SK-N-SH (cell line): Measurements from ENCODE around the gene ZFYVE27. TPM values are rescaled to one million over a fixed set of nuclear protein-coding genes. Genes with fewer than 3 reads are reported as not detected.

Experiments
- CTCF ChIA-PET: fragments of 300-600, 350-600 bp; formaldehyde crosslinking; extraction: SDS; loops from one replicate; lab custom pipeline; 2021; lab: Yijun Ruan, JAX
- POLR2A ChIA-PET: fragments of 350-600 bp; sonication (Branson Sonifier 250); formaldehyde crosslinking; extraction: SDS; loops from one replicate; lab custom pipeline; 2020; ENCODE audit warnings: antibody characterized with exemption, inconsistent platforms; lab: Yijun Ruan, JAX
- DNase-seq: peaks from one replicate; pipeline ENCODE4 v3.0.0; 2012
- H2AFZ ChIP-seq: fragments of 200-600 bp; sonication (generic); 2 replicates; pipeline ENCODE4 v1.8.1; 2016; ENCODE audit warnings: antibody characterized with exemption, mild to moderate bottlenecking, low read depth
- H3F3A ChIP-seq: fragments of 200-600 bp; sonication (generic); replicated peaks from 2 replicates; pipeline ENCODE3; 2016; ENCODE audit warnings: antibody characterized with exemption, mild to moderate bottlenecking; ENCODE audit not compliant: insufficient read depth
- H3K27ac ChIP-seq, 2 experiments: fragments of 200-500 bp in 1 of 2; fragments of 200-600 bp in 1 of 2; sonication (Bioruptor generic) in 1 of 2; sonication (generic), shearing (Covaris generic) in 1 of 2; 2 replicates each; pipeline versions ENCODE4 v1.5.1 to v1.6.1; 2014 to 2016; ENCODE audit warnings: low read depth in 2 of 2, inconsistent platforms in 1 of 2, low read length in 1 of 2, mild to moderate bottlenecking in 1 of 2, mixed read lengths in 1 of 2
- H3K27me3 ChIP-seq: fragments of 200-600 bp; sonication (generic), shearing (Covaris generic); 2 replicates; pipeline ENCODE4 v1.6.1; 2016; ENCODE audit warnings: mixed run types; ENCODE audit not compliant: insufficient read depth
- H3K36me3 ChIP-seq, 2 experiments: fragments of 200-500 bp in 1 of 2; fragments of 200-600 bp in 1 of 2; sonication (Bioruptor generic) in 1 of 2; sonication (generic) in 1 of 2; replicated peaks in 1 of 2; 2 replicates each; pipeline versions ENCODE3 to v1.5.1; 2014 to 2016; ENCODE audit warnings: low read length in 1 of 2, mild to moderate bottlenecking in 1 of 2; ENCODE audit not compliant: insufficient read depth in 2 of 2, control insufficient read depth in 1 of 2
- H3K4me1 ChIP-seq, 2 experiments: fragments of 200-500 bp in 1 of 2; fragments of 200-600 bp in 1 of 2; sonication (Bioruptor generic) in 1 of 2; sonication (generic), shearing (Covaris generic) in 1 of 2; 2 replicates each; pipeline versions ENCODE4 v1.5.1 to v1.6.1; 2014 to 2016; ENCODE audit warnings: low read depth in 1 of 2, low read length in 1 of 2, mixed run types in 1 of 2; ENCODE audit not compliant: insufficient read depth in 2 of 2, control insufficient read depth in 1 of 2
- H3K4me2 ChIP-seq: fragments of 200-600 bp; sonication (generic), shearing (Covaris generic); 2 replicates; pipeline ENCODE4 v1.6.1; 2017; ENCODE audit warnings: mixed run types
- H3K4me3 ChIP-seq, 2 experiments: fragments of 200-500 bp in 1 of 2; fragments of 200-600 bp in 1 of 2; sonication (Bioruptor generic) in 1 of 2; sonication (generic), shearing (Covaris generic) in 1 of 2; 2 replicates each; pipeline versions ENCODE4 v1.5.1 to v1.8.1; 2014 to 2016; ENCODE audit warnings: low read depth in 2 of 2, inconsistent platforms in 1 of 2, low read length in 1 of 2, mild to moderate bottlenecking in 1 of 2, mixed read lengths in 1 of 2, moderate library complexity in 1 of 2
- H3K79me2 ChIP-seq: fragments of 200-600 bp; sonication (generic); 2 replicates; pipeline ENCODE4 v1.8.1; 2017; ENCODE audit warnings: mild to moderate bottlenecking; ENCODE audit not compliant: insufficient read depth
- H3K9ac ChIP-seq: fragments of 200-600 bp; sonication (generic); 2 replicates; pipeline ENCODE4 v1.6.1; 2017; ENCODE audit warnings: mixed run types
- H3K9me2 ChIP-seq: fragments of 200-600 bp; sonication (generic); 2 replicates; pipeline ENCODE4 v1.6.1; 2017; ENCODE audit warnings: mixed run types
- H3K9me3 ChIP-seq: fragments of 200-600 bp; sonication (generic); 2 replicates; pipeline ENCODE4 v1.6.1; 2017; ENCODE audit warnings: mixed run types, mild to moderate bottlenecking, moderate library complexity
- H4K20me1 ChIP-seq: fragments of 200-600 bp; sonication (generic); 2 replicates; pipeline ENCODE4 v1.6.1; 2017; ENCODE audit warnings: mild to moderate bottlenecking, mixed run types; ENCODE audit not compliant: insufficient read depth
- CHD2 ChIP-seq: fragments of 150-350 bp; IDR thresholded peaks from 2 replicates; pipeline ENCODE4 v1.6.1; 2018; ENCODE audit warnings: low read length; ENCODE audit not compliant: partially characterized antibody
- ELF1 ChIP-seq: IDR thresholded peaks from 2 replicates; pipeline ENCODE4 v1.4.0; 2012
- EP300 ChIP-seq, 2 experiments: IDR thresholded peaks; 2 replicates each; pipeline versions ENCODE4 v1.4.0 to v1.6.1; 2012; ENCODE audit warnings: borderline replicate concordance in 1 of 2, low read depth in 1 of 2, low read length in 1 of 2
- FOSL2 ChIP-seq: IDR thresholded peaks from 2 replicates; pipeline ENCODE4 v1.4.0; 2012; ENCODE audit warnings: low read depth, mild to moderate bottlenecking, moderate library complexity, borderline replicate concordance
- FOXM1 ChIP-seq: IDR thresholded peaks from 2 replicates; pipeline ENCODE4 v1.4.0; 2012; ENCODE audit warnings: low read depth, mild to moderate bottlenecking
- GABPA ChIP-seq: IDR thresholded peaks from 2 replicates; pipeline ENCODE4 v1.4.0; 2012; ENCODE audit warnings: low read depth, mild to moderate bottlenecking
- JUND ChIP-seq: IDR thresholded peaks from 2 replicates; pipeline ENCODE4 v1.4.0; 2012
- MXI1 ChIP-seq: IDR thresholded peaks from 2 replicates; pipeline ENCODE4 v1.6.1; 2012; ENCODE audit warnings: mild to moderate bottlenecking, low read depth, low read length, improper control_type of control experiment
- PBX3 ChIP-seq: IDR thresholded peaks from 2 replicates; pipeline ENCODE4; 2012
- RAD21 ChIP-seq: IDR thresholded peaks from 2 replicates; pipeline ENCODE4 v1.6.1; 2012; ENCODE audit warnings: mild to moderate bottlenecking, low read length
- RXRA ChIP-seq: IDR thresholded peaks from 2 replicates; pipeline ENCODE4 v1.4.0; 2012; ENCODE audit warnings: low read depth, mild to moderate bottlenecking, borderline replicate concordance
- SIN3A ChIP-seq: IDR thresholded peaks from 2 replicates; pipeline ENCODE4 v1.6.1; 2012; ENCODE audit warnings: low read depth, mild to moderate bottlenecking, low read length, moderate library complexity, borderline replicate concordance
- SMC3 ChIP-seq: IDR thresholded peaks from 2 replicates; pipeline ENCODE4 v1.6.1; 2012; ENCODE audit warnings: low read depth, low read length, improper control_type of control experiment
- TAF1 ChIP-seq: IDR thresholded peaks from 2 replicates; pipeline ENCODE4 v1.6.1; 2012; ENCODE audit warnings: low read depth, mild to moderate bottlenecking, low read length, moderate library complexity, borderline replicate concordance
- TCF12 ChIP-seq: IDR thresholded peaks from 2 replicates; pipeline ENCODE4 v1.4.0; 2012
- TEAD4 ChIP-seq: IDR thresholded peaks from 2 replicates; pipeline ENCODE4 v1.4.0; 2012; ENCODE audit warnings: mild to moderate bottlenecking, borderline replicate concordance; ENCODE audit not compliant: insufficient read depth
- ZBTB33 ChIP-seq: IDR thresholded peaks from 2 replicates; pipeline ENCODE4 v1.4.0; 2012; ENCODE audit warnings: low read depth, borderline replicate concordance
- WGBS: methylation state at CpG from one replicate; pipeline ENCODE4 v1.1.6; 2017; ENCODE audit warnings: low lambda C conversion rate; 5-methylcytosine and 5-hydroxymethylcytosine counted together
- polyA plus RNA-seq, 3 experiments: library from polyadenylated mRNA; depleted of rRNA; stranded (reverse); fragments of >200 nt; gene quantifications; 2 replicates each; pipeline ENCODE4 v1.2.3, GENCODE V29; 2012
- TF ChIP-seq, protein P1 (sequence below): fragments of 150-350 bp; IDR thresholded peaks from 2 replicates; pipeline ENCODE4 v1.6.1; 2017; ENCODE audit warnings: antibody characterized with exemption, low read length, low read depth, borderline replicate concordance

The ZFYVE27 gene
- polyA plus RNA-seq, 1 of the 3 experiments (the other 2 are of a cell fraction) = 30.5 TPM

GRCh38 chr10:97719602-97720001, 17.3 kb upstream of the ZFYVE27 start:
- Histone ChIP-seq H3K9me2 (no peaks in the 10 kb centered on the region), H3K4me1 (peaks cover 13 to 25% of the 10 kb centered on the region in 2 experiments; a peak in 2 of 4 replicates), H3K9ac (no peak overlapping the region), H3K79me2 (peaks cover 33% of the 10 kb centered on the region), H3K9me3 (no peaks in the 10 kb centered on the region), H2AFZ (no peak overlapping the region), H3K36me3 (peaks cover 20 to 25% of the 10 kb centered on the region in 2 experiments), H3F3A (peaks cover 5% of the 10 kb centered on the region), H4K20me1 (peaks cover 22% of the 10 kb centered on the region), H3K27me3 (no peaks in the 10 kb centered on the region), H3K27ac (no peak overlapping the region), H3K4me3 (no peak overlapping the region), H3K4me2 (no peak overlapping the region)
- DNase-seq = no peak
- 98% methylated on average over 2 of the region's 2 CpGs for WGBS
- TF ChIP-seq ZBTB33 = no peak
- no peak for TF ChIP-seq CHD2
- no peak for TF ChIP-seq RXRA
- no peak for TF ChIP-seq EP300 (IDR thresholded peaks at IDR 0.05; ENCODE audit: borderline replicate concordance in 1 of 2, low read depth in 1 of 2, low read length in 1 of 2)
- TF ChIP-seq JUND = no peak
- no peak for TF ChIP-seq TCF12
- POLR2A ChIA-PET = no interaction called here
- CTCF ChIA-PET = interaction anchor here (3.9 to 25.0 kb wide), 3 partner anchors 10 to 17 kb away, joined by 29 to 687 read pairs (median 37); partner anchors contain the start of gene ZFYVE27

GRCh38 chr10:97721871-97722780, 14.8 kb upstream of the ZFYVE27 start:
- Histone ChIP-seq H3K79me2 (peaks cover 8% of the 10 kb centered on the region; the same call in 1 of the 2 replicates), H3K27me3 (no peaks in the 10 kb centered on the region), H2AFZ (no peak overlapping the region), H3K9me2 (no peaks in the 10 kb centered on the region), H3K9ac (no peak overlapping the region), H3K4me3 (no peak overlapping the region), H3K4me1 (peaks cover 0 to 17% of the 10 kb centered on the region in 2 experiments; a peak in 1 of 4 replicates), H4K20me1 (no peaks in the 10 kb centered on the region), H3K9me3 (no peaks in the 10 kb centered on the region), H3K27ac (no peak overlapping the region), H3K4me2 (no peak overlapping the region), H3F3A (peaks cover 4% of the 10 kb centered on the region), H3K36me3 (peaks cover 9 to 16% of the 10 kb centered on the region in 2 experiments)
- CTCF ChIA-PET = interaction anchor here (1.1 to 25.0 kb wide), 4 partner anchors 8 to 45 kb away, joined by 3 to 687 read pairs (median 362); partner anchors contain the start of genes MARVELD1 and ZFYVE27
- whole genome bisulfite sequencing = 89% methylated on average over 12 of the region's 12 CpGs
- no peak for DNase-seq
- POLR2A ChIA-PET = no interaction called here
- TF ChIP-seq JUND (no peak), TAF1 (no peak), ZBTB33 (no peak), RAD21 (no peak), PBX3 (no peak), GABPA (no peak), RXRA (no peak), SIN3A (no peak), FOXM1 (no peak), MXI1 (no peak), CHD2 (no peak), FOSL2 (no peak), SMC3 (no peak), ELF1 (no peak), TEAD4 (no peak)
- TF ChIP-seq, protein P1, sequence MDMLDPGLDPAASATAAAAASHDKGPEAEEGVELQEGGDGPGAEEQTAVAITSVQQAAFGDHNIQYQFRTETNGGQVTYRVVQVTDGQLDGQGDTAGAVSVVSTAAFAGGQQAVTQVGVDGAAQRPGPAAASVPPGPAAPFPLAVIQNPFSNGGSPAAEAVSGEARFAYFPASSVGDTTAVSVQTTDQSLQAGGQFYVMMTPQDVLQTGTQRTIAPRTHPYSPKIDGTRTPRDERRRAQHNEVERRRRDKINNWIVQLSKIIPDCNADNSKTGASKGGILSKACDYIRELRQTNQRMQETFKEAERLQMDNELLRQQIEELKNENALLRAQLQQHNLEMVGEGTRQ = no peak
